Measurements from ENCODE around the gene IL4I1.

The IL4I1 gene

GRCh38 chr19:49923055-49924003 lies 26.6 kb upstream of the IL4I1 start:
- no peak for DNase-seq

DNA sequence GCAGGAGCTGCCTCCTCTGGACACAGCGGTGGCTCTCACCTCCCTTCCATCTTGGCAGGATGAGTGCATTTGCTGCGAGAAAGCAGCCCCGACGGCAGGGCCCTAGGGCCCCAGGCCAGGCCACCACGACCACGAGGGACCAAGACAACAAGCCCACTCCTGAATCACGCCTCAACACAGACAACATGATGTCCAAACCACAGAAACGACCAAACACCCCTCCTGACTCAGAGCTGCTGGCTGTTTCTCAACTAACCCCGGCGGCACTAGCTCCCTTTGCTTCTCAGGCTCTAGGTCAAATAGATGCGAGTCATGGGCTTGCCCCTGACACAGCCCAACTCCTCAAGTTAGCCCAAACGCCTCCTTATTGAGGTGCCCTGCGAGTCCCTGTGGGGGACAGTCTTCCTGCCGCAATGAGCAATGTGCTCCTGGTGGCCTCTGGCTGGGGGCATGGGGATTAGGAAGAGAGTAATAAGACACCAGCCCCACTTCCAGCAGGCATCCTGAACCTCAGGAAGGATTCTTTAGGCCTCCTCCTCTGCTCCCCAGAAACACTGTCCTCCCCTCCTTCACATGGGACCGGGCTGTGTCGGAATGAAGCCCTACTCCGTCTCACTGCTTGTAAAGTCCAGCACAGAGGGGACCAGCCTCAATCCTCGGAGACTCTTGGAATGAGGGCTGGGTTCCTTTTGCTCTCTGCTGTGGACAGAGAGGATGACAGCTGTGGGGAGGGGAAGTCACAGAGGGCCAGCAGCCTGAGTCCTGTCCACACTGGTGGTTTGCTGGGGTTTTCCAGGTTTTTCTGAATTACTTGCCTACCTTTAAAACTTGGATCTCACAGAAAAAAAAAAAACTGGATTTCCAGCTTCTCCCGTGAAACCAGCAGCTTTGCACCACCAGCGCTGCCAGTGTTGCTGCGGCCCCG lies 25.4 kb upstream of the IL4I1 start:
- no peak for DNase-seq

GRCh38 chr19:49920624-49921363 lies 24.1 kb upstream of the IL4I1 start:
- no peak for DNase-seq

GRCh38 chr19:49918089-49918488 lies 21.4 kb upstream of the IL4I1 start:
- DNase-seq, result no peak

DNA sequence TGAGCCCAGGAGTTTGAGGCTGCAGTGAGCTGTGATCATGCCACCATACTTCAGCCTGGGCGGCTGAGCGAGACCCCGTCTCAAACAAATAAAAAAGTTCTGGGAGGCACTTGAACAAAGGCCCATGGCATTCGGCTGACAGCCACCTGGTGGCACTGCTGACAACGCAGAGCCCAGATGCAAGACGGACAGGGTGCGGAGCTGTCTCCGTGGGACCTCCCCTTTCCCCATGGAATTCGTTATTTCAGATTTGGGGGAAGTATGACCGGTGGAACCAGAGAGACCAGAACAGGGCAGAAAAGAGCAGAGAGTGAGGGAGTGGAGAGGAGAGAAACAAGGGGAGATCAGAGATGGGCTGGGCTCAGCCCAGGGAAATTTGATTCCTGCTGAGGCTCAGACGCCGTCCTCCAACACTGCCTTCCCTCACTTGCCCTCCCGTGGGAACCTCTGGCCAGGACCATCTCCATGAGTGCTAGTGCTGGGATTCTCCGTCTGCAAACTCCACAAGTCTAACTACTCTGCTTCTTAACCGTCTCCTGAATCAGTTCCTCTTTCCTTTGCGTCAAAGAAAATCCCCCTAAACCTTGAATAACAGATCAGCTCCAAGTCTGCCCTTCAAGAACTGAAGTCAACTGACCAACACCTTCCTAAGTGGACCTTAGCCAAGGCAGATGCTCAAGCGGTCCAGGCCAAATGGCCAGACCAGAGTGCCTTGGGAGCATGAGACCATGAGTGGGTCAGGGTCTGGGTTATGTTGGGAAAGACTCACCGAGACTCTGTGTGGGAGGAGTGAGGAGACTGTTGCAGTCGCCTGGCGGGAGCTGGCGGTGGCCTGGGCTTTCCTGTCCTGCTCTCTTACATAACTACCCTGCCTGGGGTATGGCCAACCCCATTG lies 20.4 kb upstream of the IL4I1 start:
- no peak for DNase-seq

- no peak for DNase-seq
These were observed 18.6 kb upstream of the IL4I1 start for GRCh38 chr19:49915271-49915670.

DNA sequence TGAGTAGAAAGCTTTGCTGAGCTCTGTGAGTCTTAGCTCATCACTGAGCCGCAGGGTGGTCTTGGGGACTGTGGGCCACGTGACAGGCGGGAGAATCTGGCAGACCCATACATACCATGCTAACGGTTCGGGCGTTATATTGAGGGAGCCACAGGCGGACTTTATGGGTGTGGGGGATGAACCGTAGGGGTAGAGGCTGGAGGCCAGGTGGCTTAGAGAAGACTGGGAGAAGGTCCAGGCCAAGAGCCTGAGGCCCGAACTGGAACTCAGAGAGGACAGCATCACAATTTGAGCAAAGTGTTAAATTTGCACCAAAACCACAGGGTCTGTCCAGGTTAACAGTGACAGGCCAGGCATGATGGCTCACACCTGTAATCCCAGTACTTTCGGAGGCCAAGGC lies 17.0 kb upstream of the IL4I1 start:
- DNase-seq, result no peak

- no peak for DNase-seq
These were observed 16.4 kb upstream of the IL4I1 start for GRCh38 chr19:49912965-49913685.

GRCh38 chr19:49911381-49912145 lies 14.9 kb upstream of the IL4I1 start:
- DNase-seq, result no peak

GRCh38 chr19:49910179-49910578 lies 13.5 kb upstream of the IL4I1 start:
- DNase-seq, result no peak

DNA sequence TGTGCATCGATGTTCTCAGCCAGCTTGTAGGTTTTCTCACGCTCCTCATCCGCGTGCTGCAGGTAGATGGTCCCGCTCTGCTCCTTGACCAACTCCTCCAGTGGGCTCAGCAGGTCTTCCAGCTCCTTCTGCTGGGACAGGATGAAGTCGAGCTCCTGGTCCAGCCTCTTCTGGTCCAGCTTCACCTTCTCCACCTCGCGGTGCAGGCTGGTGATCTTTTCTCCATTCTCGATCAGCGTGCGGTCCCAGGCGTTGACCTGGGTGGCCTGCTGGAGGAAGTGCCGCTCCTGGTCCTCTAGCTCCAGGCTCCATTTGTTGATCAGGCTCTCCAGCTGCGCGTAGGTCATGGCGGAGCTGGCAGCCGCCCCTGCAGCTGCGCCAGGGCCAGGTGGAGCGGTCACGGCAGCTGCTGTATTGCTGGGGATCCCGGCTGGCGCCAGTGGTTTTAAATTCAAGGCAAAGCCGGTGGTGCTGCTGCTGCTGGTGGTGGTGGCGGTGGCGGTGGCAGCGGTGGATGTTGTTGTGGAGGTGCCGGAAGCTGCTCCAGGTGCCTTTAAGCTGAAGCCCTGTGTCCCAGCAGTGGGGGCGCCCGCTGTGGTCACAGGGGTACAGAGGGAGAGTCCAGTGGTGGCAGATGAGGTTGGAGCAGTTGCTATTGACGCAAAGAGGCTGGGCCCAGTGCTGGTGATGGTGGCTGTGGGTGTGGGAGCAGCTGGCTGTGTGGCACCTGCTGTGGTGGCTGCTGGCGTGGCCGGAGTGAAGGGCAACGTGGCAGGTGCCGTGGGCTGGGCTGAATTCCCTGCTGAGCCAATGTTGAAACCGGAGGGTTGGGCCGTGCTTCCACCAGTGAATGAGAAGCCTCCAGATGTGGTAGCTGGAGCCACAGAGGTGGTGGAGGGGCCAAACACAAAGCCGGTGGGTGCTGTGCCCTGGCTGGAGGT lies 12.1 kb upstream of the IL4I1 start:
- no peak for DNase-seq

GRCh38 chr19:49907745-49908446 lies 11.2 kb upstream of the IL4I1 start:
- DNase-seq, result no peak

DNA sequence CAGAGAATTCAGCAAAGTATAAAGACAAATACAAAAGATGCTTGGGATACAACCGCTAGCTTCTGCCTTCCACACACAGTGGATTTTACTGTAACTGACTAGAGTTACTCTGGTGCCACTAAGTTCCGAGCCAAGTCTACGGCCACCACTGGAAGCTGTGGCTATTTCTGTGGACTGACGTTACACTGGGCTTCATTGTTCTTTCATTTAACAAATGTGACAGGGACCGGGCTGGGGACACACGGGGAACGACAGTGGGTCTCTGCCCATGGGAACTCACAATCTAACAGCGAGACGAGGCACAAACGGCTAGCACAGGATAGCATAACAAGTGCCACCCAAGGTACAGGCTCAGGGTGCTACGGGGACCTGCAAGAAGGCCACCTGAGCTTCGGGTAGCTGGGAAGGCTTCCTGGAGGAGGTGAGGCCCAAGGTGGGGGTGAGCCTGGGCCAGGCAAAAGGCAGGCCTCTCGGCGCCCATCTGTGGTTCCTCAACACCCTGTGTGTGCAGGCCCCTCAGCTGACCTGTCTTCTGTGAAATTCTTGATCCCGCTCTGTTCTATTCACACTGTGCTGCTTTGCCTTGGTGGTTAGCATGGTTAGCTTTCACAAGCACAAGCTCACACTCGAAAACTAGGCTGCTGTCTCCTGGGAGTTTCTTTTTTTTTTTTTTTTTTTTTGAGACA lies 10.3 kb upstream of the IL4I1 start:
- no peak for DNase-seq

DNA sequence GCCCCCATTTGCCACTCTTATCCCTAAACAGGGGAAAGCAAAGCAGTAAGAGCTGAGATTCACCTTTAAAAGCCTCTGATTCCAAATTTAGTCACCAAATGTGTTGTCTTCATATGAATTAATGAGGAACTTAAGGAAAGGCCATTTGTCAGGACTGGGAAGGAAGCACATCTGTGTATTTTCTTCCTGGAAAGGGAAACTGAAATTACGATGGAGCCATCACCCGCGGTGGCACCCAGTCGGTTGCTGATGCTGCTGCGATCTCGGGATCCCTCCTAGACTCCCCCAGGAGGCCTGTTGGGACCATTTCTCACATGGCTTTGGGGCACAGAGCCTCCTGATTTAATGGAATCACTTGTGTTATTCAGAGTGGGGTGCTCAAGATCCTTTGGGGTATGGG lies 7.4 kb upstream of the IL4I1 start:
- no peak for DNase-seq

- no peak for DNase-seq
These were observed 955 bp downstream of the IL4I1 start for GRCh38 chr19:49895566-49896297.

- DNase-seq, result no peak
These were observed 1.7 kb downstream of the IL4I1 start for GRCh38 chr19:49894879-49895565.

All from DMS79 treated with DMSO at 0.1 percent for 48 hours (cell line).